Mucosa of stomach (tissue), 1 donor: Measurements from ENCODE around the gene RIT2.

Experiments
- H3K27me3 ChIP-seq: one replicate; pipeline ENCODE4 v1.7.0; 2013; ENCODE audit warnings: mild to moderate bottlenecking, low read length; ENCODE audit not compliant: control insufficient read depth, insufficient read depth
- H3K36me3 ChIP-seq: one replicate; pipeline ENCODE4 v1.7.0; 2013; ENCODE audit warnings: low read length; ENCODE audit not compliant: control insufficient read depth, insufficient read depth
- H3K4me1 ChIP-seq: one replicate; pipeline ENCODE4 v1.7.0; 2013; ENCODE audit warnings: mild to moderate bottlenecking, low read length; ENCODE audit not compliant: control insufficient read depth, insufficient read depth
- H3K4me3 ChIP-seq: one replicate; pipeline ENCODE4 v1.7.0; 2013; ENCODE audit warnings: low read length
- H3K9ac ChIP-seq: one replicate; pipeline ENCODE4 v1.7.0; 2013; ENCODE audit warnings: mild to moderate bottlenecking, low read length, moderate library complexity
- H3K9me3 ChIP-seq: one replicate; pipeline ENCODE4 v1.7.0; 2013; ENCODE audit warnings: mild to moderate bottlenecking, low read length, moderate library complexity; ENCODE audit not compliant: control insufficient read depth
- donor health status: Pancreatic carcinoma.

RIT2 gene

GRCh38 chr18:42860011-42860410 lies 255.5 kb downstream of the RIT2 start:
- H3K4me1 ChIP-seq: no peaks in the 10 kb centered on the region
- H3K9me3 ChIP-seq: no peaks in the 10 kb centered on the region
- H3K9ac ChIP-seq: no peak overlapping the region
- H3K4me3 ChIP-seq: no peak overlapping the region
- H3K27me3 ChIP-seq: no peaks in the 10 kb centered on the region
- no peaks in the 10 kb centered on the region for H3K36me3 ChIP-seq

- no peak overlapping the region for H3K4me3 ChIP-seq
- H3K36me3 ChIP-seq: no peaks in the 10 kb centered on the region
These were observed 260.9 kb downstream of the RIT2 start for GRCh38 chr18:42854558-42854957.

GRCh38 chr18:42850174-42851083 lies 265.1 kb downstream of the RIT2 start:
- no peaks in the 10 kb centered on the region for H3K36me3 ChIP-seq
- no peak overlapping the region for H3K4me3 ChIP-seq
- H3K4me1 ChIP-seq: no peaks in the 10 kb centered on the region
- H3K9ac ChIP-seq: no peak overlapping the region
- no peaks in the 10 kb centered on the region for H3K27me3 ChIP-seq
- H3K9me3 ChIP-seq: no peaks in the 10 kb centered on the region

More at GRCh38 chr18:42854558-42854957, 260.9 kb downstream of the RIT2 start:
- Histone ChIP-seq H3K4me1 (no peaks in the 10 kb centered on the region), H3K27me3 (no peaks in the 10 kb centered on the region), H3K9me3 (no peaks in the 10 kb centered on the region), H3K9ac (no peak overlapping the region)

GRCh38 chr18:42839408-42839807 lies 276.1 kb downstream of the RIT2 start:
- no peaks in the 10 kb centered on the region for H3K9me3 ChIP-seq
- H3K4me3 ChIP-seq: no peak overlapping the region
- H3K36me3 ChIP-seq: no peaks in the 10 kb centered on the region
- no peak overlapping the region for H3K9ac ChIP-seq
- no peaks in the 10 kb centered on the region for H3K27me3 ChIP-seq
- no peaks in the 10 kb centered on the region for H3K4me1 ChIP-seq

GRCh38 chr18:42838546-42839145 lies 276.8 kb downstream of the RIT2 start:
- Histone ChIP-seq H3K9ac (no peak overlapping the region), H3K36me3 (no peaks in the 10 kb centered on the region), H3K4me1 (no peaks in the 10 kb centered on the region), H3K4me3 (no peak overlapping the region), H3K27me3 (no peaks in the 10 kb centered on the region), H3K9me3 (no peaks in the 10 kb centered on the region)

GRCh38 chr18:42830936-42831335 lies 284.5 kb downstream of the RIT2 start:
- H3K27me3 ChIP-seq: no peaks in the 10 kb centered on the region
- no peaks in the 10 kb centered on the region for H3K4me1 ChIP-seq
- no peaks in the 10 kb centered on the region for H3K36me3 ChIP-seq
- no peak overlapping the region for H3K9ac ChIP-seq
- no peaks in the 10 kb centered on the region for H3K9me3 ChIP-seq
- H3K4me3 ChIP-seq: no peak overlapping the region

GRCh38 chr18:42828881-42829280 lies 286.6 kb downstream of the RIT2 start:
- Histone ChIP-seq H3K4me3 (no peak overlapping the region), H3K9me3 (no peaks in the 10 kb centered on the region), H3K27me3 (no peaks in the 10 kb centered on the region), H3K36me3 (no peaks in the 10 kb centered on the region), H3K9ac (no peak overlapping the region), H3K4me1 (no peaks in the 10 kb centered on the region)

- Histone ChIP-seq H3K4me3 (no peak overlapping the region), H3K9me3 (no peaks in the 10 kb centered on the region), H3K4me1 (no peaks in the 10 kb centered on the region), H3K9ac (no peak overlapping the region), H3K27me3 (no peaks in the 10 kb centered on the region), H3K36me3 (no peaks in the 10 kb centered on the region)
These were observed 291.3 kb downstream of the RIT2 start for GRCh38 chr18:42824178-42824577.

GRCh38 chr18:42822711-42823110 lies 292.8 kb downstream of the RIT2 start:
- Histone ChIP-seq H3K9me3 (no peaks in the 10 kb centered on the region), H3K27me3 (no peaks in the 10 kb centered on the region), H3K9ac (no peak overlapping the region), H3K36me3 (no peaks in the 10 kb centered on the region), H3K4me1 (no peaks in the 10 kb centered on the region), H3K4me3 (no peak overlapping the region)

GRCh38 chr18:42821492-42821891 lies 294.0 kb downstream of the RIT2 start:
- H3K9me3 ChIP-seq: no peaks in the 10 kb centered on the region
- no peaks in the 10 kb centered on the region for H3K27me3 ChIP-seq
- no peak overlapping the region for H3K9ac ChIP-seq
- no peaks in the 10 kb centered on the region for H3K4me1 ChIP-seq
- no peak overlapping the region for H3K4me3 ChIP-seq
- no peaks in the 10 kb centered on the region for H3K36me3 ChIP-seq

GRCh38 chr18:42814618-42815017 lies 300.9 kb downstream of the RIT2 start:
- Histone ChIP-seq H3K36me3 (no peaks in the 10 kb centered on the region), H3K9me3 (no peaks in the 10 kb centered on the region), H3K4me3 (no peak overlapping the region), H3K9ac (no peak overlapping the region), H3K4me1 (no peaks in the 10 kb centered on the region), H3K27me3 (no peaks in the 10 kb centered on the region)

GRCh38 chr18:42814184-42814583 lies 301.3 kb downstream of the RIT2 start:
- Histone ChIP-seq H3K36me3 (no peaks in the 10 kb centered on the region), H3K4me3 (no peak overlapping the region), H3K9me3 (no peaks in the 10 kb centered on the region), H3K9ac (no peak overlapping the region), H3K4me1 (no peaks in the 10 kb centered on the region), H3K27me3 (no peaks in the 10 kb centered on the region)
